GM19240 (cell line): ENCODE data around the gene QPRT.
"Not testable (repeated sequence)": the region's sequence is repeated elsewhere in the genome, so short reads cannot be mapped to it uniquely, and the experiment has no call there.

Experiments used
- DNase-seq: peaks from one replicate; pipeline ENCODE4 v3.0.0; 2011; ENCODE audit warnings: low spot score; ENCODE audit not compliant: insufficient read length

The QPRT gene

DNA sequence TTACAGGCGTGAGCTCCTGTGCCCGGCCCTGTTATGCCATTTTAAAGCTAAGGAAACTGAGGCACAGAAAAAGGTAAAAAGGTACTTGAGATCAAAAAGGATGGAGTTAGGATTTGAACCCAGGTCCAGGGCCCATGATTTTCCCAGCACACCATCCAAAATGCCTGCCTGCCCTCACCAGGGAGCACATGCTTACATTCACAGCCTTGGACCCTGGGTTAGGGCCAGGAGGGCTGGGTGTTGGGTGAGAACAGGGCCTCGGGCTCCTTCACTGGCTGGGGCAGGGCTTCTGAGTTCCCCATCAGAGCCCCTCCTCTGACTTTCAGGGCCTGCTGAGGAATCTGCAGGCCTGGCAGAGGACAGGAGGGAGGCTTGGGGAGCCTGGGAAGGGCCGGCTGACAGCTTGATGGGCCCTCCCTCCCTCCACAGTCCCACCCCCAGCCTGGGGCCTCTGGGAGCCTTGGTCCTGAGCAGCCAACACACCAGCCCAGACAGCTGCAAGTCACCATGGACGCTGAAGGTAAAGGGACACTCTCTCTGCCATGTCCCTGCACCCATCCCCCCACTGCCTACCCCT lies at the start of gene QPRT:
Gene QPRT, plus strand, starts transcription at position 490 of the 577 bp plus-strand sequence. Its CDS starts 18 bp downstream, at position 508.
- DNase-seq = peak; percentile 61

DNA sequence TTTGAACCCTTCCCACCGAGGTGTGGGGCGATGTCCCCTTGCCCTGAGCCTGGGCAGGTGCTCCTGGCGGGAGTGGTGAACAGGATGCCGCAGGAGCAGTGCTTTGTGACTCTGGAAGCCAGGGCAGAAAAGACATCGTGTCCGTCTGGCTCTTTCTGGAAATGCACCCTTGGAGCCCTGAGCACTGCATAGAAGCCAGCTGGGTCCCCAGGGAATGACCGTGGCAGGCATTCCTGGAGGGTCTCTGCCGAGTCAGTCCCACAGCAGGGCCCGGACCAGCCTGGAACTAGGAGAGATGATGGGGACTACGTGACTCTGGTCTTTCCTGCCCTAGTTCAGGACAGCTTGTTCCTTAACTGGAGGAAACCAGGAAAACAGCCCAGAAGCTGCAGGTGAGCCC lies 49.7 kb upstream of the QPRT start:
- DNase-seq = not testable (repeated sequence)

- DNase-seq = not testable (repeated sequence)
These were observed 47.3 kb upstream of the QPRT start for GRCh38 chr16:29631658-29632057.

- DNase-seq = not testable (repeated sequence)
These were observed 43.1 kb upstream of the QPRT start for GRCh38 chr16:29635902-29636301.

DNA sequence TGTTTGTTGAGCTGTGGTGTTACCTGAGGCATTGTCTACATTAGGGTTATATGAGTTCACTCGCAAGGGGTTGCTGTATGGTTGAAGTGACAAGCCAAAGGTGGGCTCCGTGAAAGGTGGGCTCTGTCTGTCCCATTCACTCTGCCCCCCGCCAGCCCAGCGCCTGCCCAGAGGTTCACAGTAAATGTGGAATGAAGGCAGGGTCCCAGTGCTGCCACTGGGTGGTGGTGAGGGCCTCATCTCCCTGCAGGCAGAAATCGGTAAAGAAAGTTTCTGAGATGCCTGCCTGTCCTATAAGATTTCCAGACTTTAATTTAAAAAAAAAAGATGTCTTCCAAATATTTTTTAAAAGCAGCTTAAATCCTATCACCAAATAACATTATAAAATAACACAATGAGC lies 42.6 kb upstream of the QPRT start:
- not testable (repeated sequence) for DNase-seq

GRCh38 chr16:29638751-29639150 lies 40.2 kb upstream of the QPRT start:
- not testable (repeated sequence) for DNase-seq

DNA sequence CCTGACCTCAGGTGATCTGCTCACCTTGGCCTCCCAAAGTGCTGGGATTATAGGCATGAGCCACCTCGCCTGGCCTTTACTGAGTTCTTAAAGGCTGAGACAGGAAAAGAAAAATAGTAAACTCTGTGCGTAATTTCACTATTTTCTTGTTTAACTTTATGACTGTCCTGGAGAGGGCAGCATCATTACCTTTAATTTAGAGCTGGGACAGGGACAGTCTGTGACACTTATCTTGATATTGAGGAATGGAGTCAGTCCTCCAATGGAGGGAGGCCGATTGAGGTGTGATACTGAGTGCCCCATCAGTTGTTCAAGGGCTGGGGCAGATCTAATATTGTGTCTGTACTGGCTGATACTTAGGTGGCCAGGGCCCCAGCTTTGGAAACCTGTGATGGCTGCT lies 37.4 kb upstream of the QPRT start:
- DNase-seq = no peak

DNA sequence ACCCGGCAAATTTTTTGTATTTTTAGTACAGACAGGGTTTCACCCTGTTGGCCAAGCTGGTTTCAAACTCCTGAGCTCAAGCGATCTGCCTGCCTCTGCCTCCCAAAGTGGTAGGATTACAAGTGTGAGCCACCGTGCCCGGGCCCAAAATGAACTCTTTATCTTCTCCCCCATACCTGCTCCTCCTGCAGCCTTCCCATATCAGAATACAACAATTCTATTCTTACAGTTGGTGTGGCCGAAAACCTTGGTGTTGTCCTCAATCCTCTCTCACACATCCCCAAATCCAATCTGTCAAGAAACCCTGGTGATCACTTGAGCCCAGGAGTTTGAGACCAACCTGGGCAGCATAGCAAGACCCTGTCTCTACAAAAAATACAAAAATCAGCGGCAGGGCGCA lies 35.4 kb upstream of the QPRT start:
- no peak for DNase-seq

DNA sequence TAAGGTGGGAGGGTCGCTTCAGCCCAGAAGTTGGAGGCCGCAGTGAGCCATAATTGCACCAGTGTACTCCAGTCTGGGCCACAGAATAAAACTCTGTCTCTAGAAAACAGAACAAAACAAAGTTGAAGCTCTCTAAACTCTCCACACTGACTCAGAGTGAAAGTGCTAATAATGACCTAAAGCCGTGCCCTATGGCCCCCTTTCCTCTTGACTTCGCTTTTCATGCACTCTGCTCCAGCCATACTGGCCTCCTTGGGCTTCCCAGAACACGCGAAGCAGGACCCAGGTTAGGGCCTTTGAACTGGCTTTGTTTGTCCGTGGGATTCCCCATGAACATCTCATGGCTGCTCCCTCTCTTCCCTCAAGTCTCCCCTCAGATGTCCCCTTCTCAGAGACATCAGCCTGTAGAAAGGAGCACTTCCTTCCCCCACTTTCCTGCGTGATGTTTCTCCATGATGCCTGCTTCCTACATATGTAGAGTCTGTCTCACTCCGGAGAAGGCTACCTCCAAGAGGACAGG lies 34.6 kb upstream of the QPRT start:
- DNase-seq = no peak

DNA sequence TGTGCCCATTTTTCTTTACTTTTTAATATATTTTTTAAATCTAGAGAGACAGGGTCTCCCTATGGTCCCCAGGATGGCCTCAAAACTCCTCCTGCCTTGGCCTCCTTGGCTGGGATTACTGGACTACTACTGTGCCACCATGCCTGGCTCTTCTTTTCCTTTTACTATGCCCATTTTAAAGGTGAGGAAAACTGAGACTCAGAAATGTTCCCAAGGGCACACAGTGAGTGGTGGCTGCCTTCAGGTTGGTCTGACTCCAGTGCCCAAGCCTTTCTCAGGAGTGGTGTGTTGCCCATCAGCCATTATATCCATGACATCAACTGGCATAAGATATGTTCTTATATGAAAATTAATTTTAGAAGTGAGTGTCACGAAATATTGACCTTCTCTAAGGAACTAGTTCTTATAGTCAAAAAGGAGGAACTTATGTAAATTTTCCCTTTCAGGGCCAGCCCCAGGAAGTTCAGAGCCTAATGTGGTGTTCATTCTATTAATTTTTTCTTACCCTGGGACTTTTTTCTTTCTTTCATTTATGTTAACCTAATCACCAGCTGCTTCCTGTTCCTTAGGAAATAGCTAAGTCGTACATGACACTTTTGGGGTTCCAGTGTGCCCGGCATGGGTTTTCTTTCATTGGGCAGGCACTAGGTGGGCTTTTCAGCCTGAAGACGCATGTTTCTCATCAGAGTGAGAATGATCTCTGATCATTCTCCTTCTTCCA lies 33.8 kb upstream of the QPRT start:
- DNase-seq = no peak

GRCh38 chr16:29645694-29646187 lies 33.2 kb upstream of the QPRT start:
- no peak for DNase-seq

GRCh38 chr16:29646947-29647346 lies 32.0 kb upstream of the QPRT start:
- no peak for DNase-seq

GRCh38 chr16:29649588-29650494 lies 29.1 kb upstream of the QPRT start:
- DNase-seq = no peak

- no peak for DNase-seq
These were observed 28.2 kb upstream of the QPRT start for GRCh38 chr16:29650771-29651170.

DNA sequence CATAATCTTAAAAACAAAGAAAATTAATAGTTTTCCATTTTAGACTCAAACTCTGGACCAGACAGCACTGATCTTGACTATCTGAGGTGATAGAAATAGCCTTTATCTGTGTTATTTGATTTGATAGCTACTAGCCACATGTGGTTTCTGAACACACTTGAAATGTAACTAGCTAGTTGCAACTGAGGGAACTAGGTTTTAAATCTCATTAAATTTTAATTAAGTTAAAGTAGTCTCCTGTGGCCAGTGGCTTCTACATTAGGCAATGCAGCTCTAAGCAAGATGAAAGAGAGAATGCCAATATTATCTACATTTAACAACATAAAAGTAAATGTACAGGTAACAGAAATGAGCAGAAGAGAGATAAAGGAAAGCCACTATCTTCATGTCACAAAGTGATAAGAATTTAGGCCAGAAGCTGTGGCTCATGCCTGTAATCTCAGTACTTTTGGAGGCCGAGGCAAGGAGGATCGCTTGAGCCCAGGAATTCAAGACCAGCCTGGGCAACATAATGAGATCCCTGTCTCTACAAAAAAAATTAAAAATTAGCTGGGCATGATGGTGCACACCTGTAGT lies 27.1 kb upstream of the QPRT start:
- no peak for DNase-seq

- no peak for DNase-seq
These were observed 25.5 kb upstream of the QPRT start for GRCh38 chr16:29653471-29653870.

DNA sequence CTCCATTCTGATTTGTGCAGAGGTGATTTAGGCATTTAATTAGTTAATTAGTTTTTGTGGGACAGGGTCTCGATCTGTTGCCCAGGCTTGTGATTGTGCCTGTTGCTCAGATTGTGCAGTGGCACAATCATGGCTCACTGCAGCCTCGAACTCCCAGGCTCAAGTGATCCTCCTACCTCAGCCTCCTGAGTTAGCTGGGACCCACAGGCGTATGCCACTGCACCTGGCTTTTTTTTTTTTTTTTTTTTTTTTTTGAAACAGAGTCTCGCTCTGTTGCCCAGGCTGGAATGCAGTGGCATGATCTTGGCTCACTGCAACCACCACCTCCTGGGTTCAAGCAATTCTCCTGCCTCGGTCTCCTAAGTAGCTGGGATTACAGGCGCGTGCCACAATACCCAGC lies 25.1 kb upstream of the QPRT start:
- not testable (repeated sequence) for DNase-seq

DNA sequence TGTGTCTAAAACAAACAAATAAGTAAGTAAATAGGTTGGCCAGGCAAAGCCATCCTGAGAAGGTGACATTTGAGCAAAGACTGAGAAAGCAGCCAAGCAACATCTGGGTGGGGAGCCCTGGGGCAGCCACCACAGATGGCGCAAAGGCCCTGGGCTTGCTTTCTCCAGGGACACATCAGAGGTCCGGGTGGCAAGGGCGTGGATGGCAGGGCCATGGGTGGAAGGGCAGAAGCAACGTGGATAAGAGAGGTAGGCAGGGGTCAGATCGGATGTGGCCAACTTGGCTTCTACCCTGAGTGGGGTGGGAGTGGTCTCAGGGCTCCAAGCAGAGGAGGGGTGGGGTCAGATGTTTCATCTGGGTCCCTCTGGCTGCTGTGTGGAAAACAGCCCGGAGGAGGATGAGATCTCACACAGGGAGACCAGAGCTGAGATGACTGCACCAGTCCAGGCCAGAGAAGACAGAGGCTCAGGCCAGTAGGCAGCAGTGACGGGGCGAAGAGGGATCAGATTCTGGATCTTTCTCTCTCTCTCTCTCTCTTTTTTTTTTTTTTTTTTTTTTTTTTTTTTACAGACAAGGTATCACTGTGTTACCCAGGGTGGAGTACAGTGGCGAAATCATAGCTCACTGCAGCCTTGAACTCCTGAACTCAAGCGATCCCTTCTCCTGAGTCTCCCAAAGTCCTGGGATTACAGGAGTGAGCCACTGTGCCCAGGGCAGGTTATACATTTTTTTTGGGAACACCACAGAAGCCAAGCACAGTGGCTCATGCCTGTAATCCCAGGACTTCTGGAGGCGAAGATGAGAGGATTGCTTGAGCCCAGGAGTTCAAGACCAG lies 22.1 kb upstream of the QPRT start:
- DNase-seq = no peak

GRCh38 chr16:29658705-29659104 lies 20.3 kb upstream of the QPRT start:
- DNase-seq = no peak

- DNase-seq = no peak
These were observed 16.8 kb upstream of the QPRT start for GRCh38 chr16:29662000-29662728.
